Natural killer cell (primary cell): ENCODE data around the gene PRRX1. TPM values are rescaled to one million over a fixed set of nuclear protein-coding genes. Genes with fewer than 3 reads are reported as not detected.

Source experiments
- ATAC-seq, 3 donors: fragments of 150-1000 bp in 2 of 3; fragments of 200-7000 bp in 1 of 3; cut with Tn5 transposase; 1 replicate in 1 of 3; 2 replicates in 2 of 3; pipeline ENCODE4 v1.10.0; 2021; ENCODE audit warnings: mild to moderate bottlenecking in 2 of 3, moderate library complexity in 2 of 3
- DNase-seq, 2 donors: peaks; one replicate each; pipeline versions ENCODE4 v3.0.0 to v3.0.0-alpha.2; 2013 to 2021; ENCODE audit warnings: mixed read lengths in 1 of 2
- H3K27ac ChIP-seq: one replicate; pipeline ENCODE4 v1.5.1; 2013; ENCODE audit warnings: mild to moderate bottlenecking, low read length
- H3K27me3 ChIP-seq: one replicate; pipeline ENCODE4 v1.6.1; 2013; ENCODE audit warnings: low read length; ENCODE audit not compliant: control insufficient read depth, insufficient read depth
- H3K36me3 ChIP-seq: one replicate; pipeline ENCODE4 v1.6.1; 2013; ENCODE audit warnings: low read length; ENCODE audit not compliant: control insufficient read depth, insufficient read depth
- H3K4me1 ChIP-seq: one replicate; pipeline ENCODE4 v1.6.1; 2013; ENCODE audit warnings: low read length; ENCODE audit not compliant: control insufficient read depth, insufficient read depth
- H3K4me3 ChIP-seq: one replicate; pipeline ENCODE4 v1.5.1; 2013; ENCODE audit warnings: low read length
- H3K9me3 ChIP-seq: one replicate; pipeline ENCODE4 v1.6.1; 2013; ENCODE audit warnings: low read length; ENCODE audit not compliant: control insufficient read depth, insufficient read depth
- H3K27ac Mint-ChIP-seq, 2 donors: one replicate each; pipeline ENCODE4 v1.8.0; 2022; ENCODE audit warnings: mild to moderate bottlenecking in 2 of 2, mixed read lengths in 2 of 2, moderate library complexity in 1 of 2
- H3K27me3 Mint-ChIP-seq, 2 donors: one replicate each; pipeline ENCODE4 v1.8.0; 2022; ENCODE audit warnings: low read depth in 2 of 2, mixed read lengths in 2 of 2
- H3K36me3 Mint-ChIP-seq: one replicate; pipeline ENCODE4 v1.8.0; 2022; ENCODE audit warnings: mixed read lengths
- H3K4me1 Mint-ChIP-seq, 2 donors: one replicate each; pipeline ENCODE4 v1.8.0; 2022; ENCODE audit warnings: mixed read lengths in 2 of 2
- H3K4me3 Mint-ChIP-seq: one replicate; pipeline ENCODE4 v1.8.0; 2022; ENCODE audit warnings: mild to moderate bottlenecking, moderate library complexity, mixed read lengths
- H3K9me3 Mint-ChIP-seq, 2 donors: one replicate each; pipeline ENCODE4 v1.8.0; 2022; ENCODE audit warnings: mixed read lengths in 2 of 2
- CTCF ChIP-seq: fragments of 200-600 bp; IDR thresholded peaks from one replicate; pipeline ENCODE4 v1.8.0; 2022; ENCODE audit warnings: antibody characterized with exemption
- WGBS: methylation state at CpG from one replicate; pipeline ENCODE4 v1.1.7; 2013; ENCODE audit warnings: missing lambda C conversion rate; ENCODE audit not compliant: insufficient coverage; 5-methylcytosine and 5-hydroxymethylcytosine counted together
- intact Hi-C: fragments of 100-400 bp; cut with micrococcal nuclease; formaldehyde crosslinking; loops from one replicate; pipeline ENCODE4 v1.14.2; 2022
- total RNA-seq, 4 donors: library from RNA; stranded (reverse); fragments of 120-200 nt in 1 of 4; gene quantifications; one replicate each; pipeline versions ENCODE4 v1.2.3 to v1.2.4, GENCODE V29; 2013 to 2022

The PRRX1 gene
- total RNA-seq, 3 donors from 2014 or later (not counting 1 experiment from before 2014, with no cell fraction given), result not detected

- H3K4me3 ChIP-seq, result no peak overlapping the region
- peaks cover 9% of the 10 kb centered on the region for H3K4me1 ChIP-seq
- no peaks in the 10 kb centered on the region for H3K36me3 ChIP-seq
- intact Hi-C loops, result no loop called here
- ATAC-seq, result no peak
- no peak overlapping the region for H3K27ac Mint-ChIP-seq
- WGBS, result 21% methylated on average over 31 of the region's 32 CpGs
- H3K4me3 Mint-ChIP-seq, result no peak overlapping the region
- no peak for DNase-seq
- no peaks in the 10 kb centered on the region for H3K9me3 Mint-ChIP-seq
- TF ChIP-seq CTCF, result no peak
- peaks cover 2% of the 10 kb centered on the region for H3K9me3 ChIP-seq
- H3K36me3 Mint-ChIP-seq, result no peaks in the 10 kb centered on the region
- H3K4me1 Mint-ChIP-seq, result peaks cover 5 to 6% of the 10 kb centered on the region in 2 donors
- peaks cover 50% of the 10 kb centered on the region for H3K27me3 ChIP-seq
- no peak overlapping the region for H3K27ac ChIP-seq
- peaks cover 74 to 82% of the 10 kb centered on the region in 2 donors for H3K27me3 Mint-ChIP-seq
Measured at GRCh38 chr1:170666541-170667254, 2.8 kb downstream of the PRRX1 start.

- H3K27ac ChIP-seq, result no peak overlapping the region
- H3K9me3 ChIP-seq, result peaks cover 2% of the 10 kb centered on the region
- 6% methylated on average over 32 of the region's 33 CpGs for WGBS
- peaks cover 69 to 88% of the 10 kb centered on the region in 2 donors for H3K27me3 Mint-ChIP-seq
- TF ChIP-seq CTCF, result no peak
- H3K4me1 ChIP-seq, result peaks cover 9% of the 10 kb centered on the region
- no peak for ATAC-seq
- H3K36me3 ChIP-seq, result no peaks in the 10 kb centered on the region
- no peak overlapping the region for H3K4me3 Mint-ChIP-seq
- H3K27ac Mint-ChIP-seq, result no peak overlapping the region
- no peaks in the 10 kb centered on the region for H3K36me3 Mint-ChIP-seq
- peaks cover 5 to 6% of the 10 kb centered on the region in 2 donors for H3K4me1 Mint-ChIP-seq
- H3K9me3 Mint-ChIP-seq, result no peaks in the 10 kb centered on the region
- no peak overlapping the region for H3K4me3 ChIP-seq
- no peak for DNase-seq
- intact Hi-C loops, result no loop called here
- H3K27me3 ChIP-seq, result peaks cover 43% of the 10 kb centered on the region
Measured at GRCh38 chr1:170668209-170669106, 4.5 kb downstream of the PRRX1 start.

GRCh38 chr1:170669107-170669445, 5.1 kb downstream of the PRRX1 start:
- peaks cover 8% of the 10 kb centered on the region for H3K4me1 ChIP-seq
- H3K27me3 Mint-ChIP-seq, result peaks cover 71 to 89% of the 10 kb centered on the region in 2 donors
- H3K27ac ChIP-seq, result no peak overlapping the region
- H3K27me3 ChIP-seq, result peaks cover 42% of the 10 kb centered on the region
- DNase-seq, result no peak
- no peaks in the 10 kb centered on the region for H3K36me3 Mint-ChIP-seq
- H3K9me3 Mint-ChIP-seq, result no peaks in the 10 kb centered on the region
- H3K9me3 ChIP-seq, result peaks cover 2% of the 10 kb centered on the region
- H3K27ac Mint-ChIP-seq, result no peak overlapping the region
- H3K4me1 Mint-ChIP-seq, result peaks cover 5 to 6% of the 10 kb centered on the region in 2 donors
- 19% methylated on average over 8 of the region's 8 CpGs for WGBS
- no peak for TF ChIP-seq CTCF
- intact Hi-C loops, result no loop called here
- H3K36me3 ChIP-seq, result no peaks in the 10 kb centered on the region
- ATAC-seq, result no peak
- no peak overlapping the region for H3K4me3 Mint-ChIP-seq
- no peak overlapping the region for H3K4me3 ChIP-seq
